GM21390 (cell line): ENCODE results near the gene PTPN14.
"Not testable (repeated sequence)": the region's sequence is repeated elsewhere in the genome, so short reads cannot be mapped to it uniquely, and the experiment has no call there.

Experiments
- ATAC-seq: cut with Tn5 transposase; IDR thresholded peaks from one replicate; pipeline ENCODE4 v1.9.1; 2021; ENCODE audit not compliant: unreplicated experiment

The PTPN14 gene

DNA sequence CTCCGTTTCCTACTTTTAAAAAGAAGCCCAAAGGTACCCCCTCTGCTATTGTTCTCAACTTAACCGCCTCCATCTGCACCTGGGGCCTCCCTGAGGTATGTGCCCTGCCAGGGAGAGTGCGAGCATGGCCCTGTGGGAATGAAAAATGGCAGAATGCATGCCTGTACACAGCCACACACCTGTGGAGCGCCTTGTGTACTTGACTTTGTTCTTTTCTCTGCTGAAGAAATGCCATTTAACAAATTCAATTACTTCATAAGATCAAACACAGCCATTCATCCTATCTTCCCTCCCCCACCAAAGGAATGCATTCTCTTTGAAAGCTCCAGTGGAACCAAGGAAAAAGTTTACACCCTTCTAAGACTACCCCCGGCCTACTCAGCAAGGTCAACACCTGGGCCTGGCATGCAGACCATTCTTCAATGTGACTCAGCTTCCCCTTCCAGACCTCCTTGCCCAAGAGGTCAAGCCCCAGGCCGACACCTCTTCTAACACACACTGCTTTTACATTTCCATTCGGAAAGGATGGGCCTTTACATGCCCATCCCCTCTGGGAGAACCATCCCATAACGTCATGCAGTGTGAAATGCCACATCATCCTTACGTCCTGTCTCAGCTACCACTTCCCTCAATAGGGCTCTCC is 146.7 kb downstream of the PTPN14 start:
- no peak for ATAC-seq

DNA sequence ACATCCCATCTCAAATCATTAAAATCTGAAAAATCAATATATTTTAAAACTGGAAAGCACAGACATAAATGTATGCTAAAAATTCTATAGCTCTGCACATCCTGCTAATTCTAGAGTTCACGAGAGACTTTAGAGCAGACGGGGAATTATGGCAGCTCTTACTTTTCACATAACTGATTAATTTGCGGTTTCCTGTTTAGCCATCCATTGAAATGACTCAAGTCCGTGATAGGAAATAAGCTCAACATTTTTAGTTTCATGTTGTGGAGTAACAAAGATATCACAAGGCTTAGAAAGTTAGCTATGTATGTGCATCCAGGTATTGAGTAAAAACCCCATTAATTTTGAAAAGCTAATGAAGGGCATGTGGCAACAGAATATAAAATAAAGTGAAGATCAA is 147.2 kb downstream of the PTPN14 start:
- ATAC-seq: peak; percentile 66

GRCh38 chr1:214403431-214403830 is 148.0 kb downstream of the PTPN14 start:
- no peak for ATAC-seq

DNA sequence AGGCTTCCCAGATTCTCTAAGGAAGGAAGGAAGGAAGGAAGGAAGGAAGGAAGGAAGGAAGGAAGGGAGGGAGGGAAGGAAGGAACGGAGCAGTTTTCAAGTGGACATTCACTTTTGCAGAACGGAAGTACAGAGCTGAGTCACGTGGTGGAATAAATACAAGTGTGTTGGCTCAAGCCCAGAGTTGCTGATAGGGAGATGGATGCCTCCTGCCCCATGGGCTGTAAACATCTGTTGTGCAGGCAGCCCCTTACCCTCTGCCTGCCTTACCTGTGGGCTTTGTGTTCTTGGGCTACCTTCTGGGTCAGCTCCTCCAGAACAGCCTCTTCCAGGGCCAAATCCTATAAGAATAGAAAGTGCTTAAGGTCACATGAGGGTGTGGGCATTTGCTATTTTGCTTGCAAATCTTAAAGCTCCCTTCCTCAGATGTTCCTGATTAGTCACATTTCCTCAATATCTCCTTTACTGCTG is 148.8 kb downstream of the PTPN14 start:
- ATAC-seq: no peak

GRCh38 chr1:214401666-214402065 is 149.7 kb downstream of the PTPN14 start:
- ATAC-seq: no peak

GRCh38 chr1:214400131-214400530 is 151.3 kb downstream of the PTPN14 start:
- ATAC-seq: no peak

GRCh38 chr1:214398490-214398889 is 152.9 kb downstream of the PTPN14 start:
- no peak for ATAC-seq

- ATAC-seq: no peak
These were observed 153.9 kb downstream of the PTPN14 start for GRCh38 chr1:214397497-214397896.

DNA sequence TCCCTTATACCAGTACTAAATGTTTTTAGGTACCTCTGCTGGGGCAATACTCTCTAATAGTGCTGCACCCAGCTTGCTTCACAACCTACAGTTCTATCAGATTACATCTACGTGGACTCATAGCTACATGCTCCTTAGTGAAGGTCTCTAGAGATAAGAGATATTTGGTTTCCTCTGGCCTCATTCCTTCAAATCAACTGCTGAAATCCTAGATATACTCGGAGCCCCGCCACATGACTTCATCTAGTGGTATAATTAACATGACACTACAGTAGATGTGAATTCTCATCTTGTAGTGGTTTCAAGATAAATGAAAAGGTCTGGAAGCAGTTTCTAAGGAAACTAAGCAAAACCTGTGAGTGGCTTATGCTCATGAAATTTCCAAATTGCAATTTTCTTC is 155.1 kb downstream of the PTPN14 start:
- no peak for ATAC-seq

DNA sequence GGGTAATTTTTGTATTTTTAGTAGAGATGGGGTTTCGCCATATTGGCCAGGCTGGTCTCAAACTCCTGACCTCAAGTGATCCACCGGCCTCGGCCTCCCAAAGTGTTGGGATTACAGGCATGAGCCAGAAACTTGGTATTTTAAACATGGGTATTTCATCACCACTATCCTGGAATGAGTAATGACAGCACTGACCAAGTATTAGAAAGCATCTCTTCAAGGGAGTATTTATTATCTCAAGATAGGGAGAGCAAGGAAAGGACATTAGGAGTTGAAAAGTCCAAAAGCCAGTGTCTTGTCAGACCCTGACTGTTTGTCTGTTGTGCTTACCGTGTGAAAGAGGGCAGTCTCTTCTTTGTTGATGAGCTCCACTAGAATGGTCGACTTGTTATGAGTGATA is 156.8 kb downstream of the PTPN14 start:
- ATAC-seq: not testable (repeated sequence)

- ATAC-seq: no peak
These were observed 158.3 kb downstream of the PTPN14 start for GRCh38 chr1:214393086-214393485.

DNA sequence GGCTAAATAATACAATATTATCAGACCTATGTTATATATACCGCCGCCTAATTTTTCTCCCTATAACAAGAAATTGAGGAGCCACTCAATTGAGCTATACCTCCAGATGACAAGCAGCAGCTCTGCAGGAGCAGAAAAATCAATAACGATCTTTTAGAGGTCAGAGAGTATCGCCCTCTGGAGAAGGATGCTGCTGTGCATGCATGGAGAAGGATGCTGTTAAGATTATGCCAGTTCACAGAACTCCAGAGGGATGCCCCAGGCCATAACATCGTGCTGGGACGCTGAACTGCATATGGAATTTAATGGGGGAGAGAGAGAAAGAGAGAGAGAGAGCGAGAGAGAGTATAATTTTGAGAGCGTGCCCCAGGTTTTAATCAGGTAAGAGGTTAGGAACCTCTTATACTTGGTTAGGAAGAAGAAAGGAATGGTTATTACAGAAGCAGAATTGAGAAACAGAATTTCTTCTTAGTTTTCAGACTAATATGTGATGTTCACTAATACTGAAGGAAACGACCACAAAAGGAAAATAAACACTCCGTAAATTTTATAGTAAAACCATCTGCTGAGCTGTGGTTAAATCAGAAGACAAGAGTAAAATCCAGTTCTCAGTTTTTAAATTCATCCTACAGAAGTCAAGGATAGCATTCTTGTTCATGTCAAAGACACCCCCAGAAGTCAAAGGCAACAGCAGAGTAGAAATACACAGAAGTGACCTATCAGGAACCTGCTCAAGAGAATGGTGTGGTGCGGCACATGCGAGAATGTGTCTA is 159.3 kb downstream of the PTPN14 start:
- no peak for ATAC-seq

DNA sequence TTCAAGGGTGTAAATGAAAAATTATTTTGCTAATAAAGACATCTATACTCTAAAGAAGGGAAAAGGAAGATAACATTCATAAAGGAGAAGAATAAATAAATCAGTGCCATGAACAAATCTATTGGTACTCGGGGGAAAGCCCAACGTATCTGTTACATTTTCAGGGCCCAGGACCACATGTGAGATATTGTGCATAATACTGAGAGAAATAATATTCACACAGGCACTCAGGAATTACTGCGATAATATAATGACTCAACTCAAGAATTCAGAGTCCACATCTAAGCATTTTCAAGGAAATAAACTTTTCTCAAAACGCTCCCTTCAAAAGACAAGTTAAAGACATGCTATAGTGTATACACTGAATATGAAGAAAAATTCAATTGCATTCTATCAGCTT is 161.7 kb downstream of the PTPN14 start:
- no peak for ATAC-seq

- ATAC-seq: no peak
These were observed 164.7 kb downstream of the PTPN14 start for GRCh38 chr1:214386747-214387146.

GRCh38 chr1:214386333-214386732 is 165.1 kb downstream of the PTPN14 start:
- ATAC-seq: no peak

- no peak for ATAC-seq
These were observed 166.0 kb downstream of the PTPN14 start for GRCh38 chr1:214385428-214385827.

DNA sequence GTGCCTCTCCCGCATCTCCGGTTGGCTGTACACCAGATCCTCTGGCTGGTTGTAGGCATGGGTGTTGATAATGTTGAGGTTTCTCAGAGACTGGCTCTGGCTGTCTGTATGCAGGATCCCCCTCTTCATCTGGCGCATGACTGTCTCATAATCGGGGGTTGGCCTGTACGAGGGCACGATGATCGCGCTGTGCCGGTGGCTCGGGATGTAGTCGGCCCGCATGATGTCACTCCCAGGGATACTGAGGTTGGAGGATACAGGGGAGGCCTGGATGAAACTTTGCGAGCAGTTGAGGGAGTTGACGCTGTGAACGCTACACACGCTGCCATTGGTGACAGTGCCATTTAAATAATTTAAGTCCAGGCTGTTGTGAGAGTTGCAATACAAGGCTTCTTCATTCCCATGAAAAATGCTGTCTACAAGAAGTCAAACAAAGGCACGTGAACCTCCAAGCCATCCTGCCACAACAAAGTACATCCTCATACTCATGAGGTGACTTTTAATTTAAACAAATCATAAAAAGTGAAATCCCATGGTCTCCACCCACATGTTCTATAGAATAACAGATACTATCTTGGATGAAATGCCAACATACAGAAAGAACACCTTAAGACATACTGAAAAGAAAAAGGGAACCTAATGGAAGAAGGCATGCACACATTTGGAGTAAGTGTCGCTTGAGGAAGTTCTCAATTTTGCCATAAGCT is 166.9 kb downstream of the PTPN14 start:
- ATAC-seq: no peak

DNA sequence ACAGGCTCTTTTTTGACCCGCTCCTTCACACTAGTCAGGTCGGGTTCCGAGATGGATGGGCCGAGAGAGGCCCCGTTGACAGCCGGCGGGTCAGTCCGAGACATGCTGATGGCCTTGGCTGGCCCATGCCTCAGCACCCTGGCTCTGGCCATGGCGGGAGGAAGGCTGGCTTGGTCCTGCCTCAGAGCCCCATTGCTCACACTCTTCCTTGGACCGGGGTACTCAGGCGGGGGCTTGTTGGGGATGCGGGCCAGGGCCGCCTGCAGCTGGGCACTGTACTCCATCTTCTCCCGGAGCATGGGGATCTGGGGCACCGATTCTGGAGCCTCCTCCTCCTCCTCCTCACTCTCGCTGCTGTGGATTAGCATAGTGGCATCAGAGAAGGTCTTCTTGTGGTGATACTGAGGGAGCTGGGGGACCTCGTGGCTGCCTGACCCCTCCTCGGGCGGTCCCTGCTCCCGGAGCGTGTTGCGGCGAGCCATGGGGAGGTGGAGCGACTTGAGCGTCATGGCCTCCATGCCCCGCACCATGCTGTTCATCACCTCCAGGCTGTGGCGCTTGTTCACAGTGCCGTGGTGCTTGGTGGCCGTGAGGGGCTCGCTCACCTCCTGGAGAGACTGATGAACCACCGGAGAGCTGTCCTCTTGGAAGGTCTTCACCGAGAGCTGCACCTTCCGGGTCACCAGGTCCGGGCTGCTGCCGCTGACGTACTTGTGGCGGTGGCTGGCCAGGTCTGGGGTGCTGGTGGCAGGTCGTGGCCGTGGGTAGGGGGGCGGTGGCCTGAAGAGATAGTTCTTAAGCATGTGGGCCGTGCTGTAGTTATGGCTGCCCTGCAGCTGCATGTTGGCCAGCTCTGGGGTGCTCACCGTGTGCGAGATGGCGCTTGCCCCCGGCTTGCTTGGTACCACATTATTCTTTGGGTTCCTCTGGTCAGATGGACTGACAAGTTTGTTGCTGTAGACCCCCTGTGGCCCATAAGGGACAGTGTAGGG is 167.7 kb downstream of the PTPN14 start:
- ATAC-seq: no peak

- no peak for ATAC-seq
These were observed 170.3 kb downstream of the PTPN14 start for GRCh38 chr1:214380986-214381695.

DNA sequence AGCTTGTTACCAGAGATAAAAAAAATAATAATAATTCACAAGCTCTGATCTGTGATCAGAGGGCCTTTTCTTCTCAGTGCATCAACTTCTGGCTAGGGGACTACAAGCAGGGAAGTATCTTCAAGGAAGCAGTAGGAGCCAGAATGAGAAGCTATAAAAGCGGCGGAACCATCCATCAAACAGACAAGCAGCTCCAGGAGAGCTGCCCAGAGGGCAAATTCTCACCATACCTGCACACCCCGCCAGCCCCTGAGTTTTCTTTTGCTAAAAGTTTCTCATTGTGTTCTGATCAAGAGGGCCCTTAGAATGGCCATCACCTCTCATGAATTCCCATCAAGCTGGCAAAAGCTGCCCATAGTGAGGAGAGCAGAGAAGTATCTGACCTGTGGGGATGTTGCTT is 171.0 kb downstream of the PTPN14 start:
- ATAC-seq: no peak
